Large intestine (tissue), 3 donors: Measurements from ENCODE around the gene PRND. TPM values are rescaled to one million over a fixed set of nuclear protein-coding genes. Genes with fewer than 3 reads are reported as not detected.
A peak's percentile ranks its signal among the peaks of the same experiment; 100 is the strongest.
"Not testable (repeated sequence)": the region's sequence is repeated elsewhere in the genome, so short reads cannot be mapped to it uniquely, and the experiment has no call there.

ENCODE experiments used
- DNase-seq, 2 donors: peaks; one replicate each; pipeline versions ENCODE4 v3.0.0 to v3.0.0-alpha.2; 2013
- H3K27ac ChIP-seq: one replicate; pipeline ENCODE4 v1.5.1; 2013; ENCODE audit warnings: low read length
- H3K27me3 ChIP-seq: 2 replicates; pipeline ENCODE4 v1.6.1; 2013; ENCODE audit warnings: low read length; ENCODE audit not compliant: control insufficient read depth, insufficient read depth
- H3K36me3 ChIP-seq: 2 replicates; pipeline ENCODE4 v1.6.1; 2013; ENCODE audit warnings: low read length; ENCODE audit not compliant: control insufficient read depth, insufficient read depth
- H3K4me1 ChIP-seq: one replicate; pipeline ENCODE4 v1.6.1; 2013; ENCODE audit warnings: low read length; ENCODE audit not compliant: control insufficient read depth, insufficient read depth
- H3K4me3 ChIP-seq: one replicate; pipeline ENCODE4 v1.5.1; 2013; ENCODE audit warnings: low read length
- H3K9me3 ChIP-seq: one replicate; pipeline ENCODE4 v1.6.1; 2013; ENCODE audit warnings: mild to moderate bottlenecking, low read depth, low read length, moderate library complexity; ENCODE audit not compliant: control insufficient read depth
- WGBS: methylation state at CpG from one replicate; pipeline ENCODE4 v1.1.5; 2013; ENCODE audit warnings: low lambda C conversion rate; ENCODE audit not compliant: insufficient coverage; 5-methylcytosine and 5-hydroxymethylcytosine counted together
- polyA plus RNA-seq: library from polyadenylated mRNA; unstranded; fragments of 120-200 nt; gene quantifications from one replicate; pipeline ENCODE4 v1.2.1, GENCODE V29; 2013

PRND gene
- polyA plus RNA-seq, 1 donor: 4.2 TPM

DNA sequence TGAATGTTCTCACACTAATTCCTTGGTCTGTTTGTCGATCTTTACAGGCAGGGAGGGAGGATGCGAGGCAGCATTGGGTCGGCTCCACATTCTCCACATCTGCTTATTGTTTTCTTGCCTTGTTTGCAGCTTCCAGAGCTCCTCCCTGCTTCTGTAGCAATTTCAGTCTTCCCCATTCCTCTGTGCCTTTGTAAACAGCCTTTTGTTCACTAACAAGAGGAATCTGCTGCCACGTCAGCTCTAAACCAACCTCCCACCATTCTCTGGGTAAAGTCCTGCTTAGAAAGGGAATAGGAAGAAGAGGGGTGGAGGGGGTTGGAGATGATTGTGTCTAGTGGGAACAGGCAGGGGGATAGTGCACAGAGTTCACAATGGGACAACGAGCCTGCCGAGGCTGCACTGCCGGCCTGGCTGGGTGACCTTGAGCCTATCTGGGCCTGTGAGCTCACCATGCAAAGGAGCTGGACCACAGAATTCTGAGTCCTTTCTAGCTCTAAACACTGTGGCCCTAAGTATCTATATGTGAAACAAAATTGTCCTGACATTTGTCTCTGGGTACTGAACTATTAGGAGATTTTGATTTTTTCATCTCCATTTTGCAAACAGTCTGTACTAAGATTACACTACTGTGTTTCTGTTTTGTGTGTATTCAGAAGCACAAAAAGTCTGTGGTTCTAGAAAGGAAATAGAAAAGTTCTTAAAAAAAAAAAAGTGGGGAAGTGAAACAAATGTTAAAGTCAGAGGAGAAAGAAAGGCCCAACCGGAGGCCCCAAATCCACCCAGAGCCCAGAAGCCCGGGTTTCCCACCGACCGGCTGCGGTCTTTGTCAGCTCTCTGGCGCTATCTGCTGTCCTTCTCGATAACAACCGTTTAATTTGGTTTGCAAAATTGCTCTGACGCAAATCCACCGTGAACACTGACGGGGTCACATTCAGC is 1.4 kb upstream of the PRND start:
- Histone ChIP-seq H3K4me1 (no peaks in the 10 kb centered on the region), H3K4me3 (no peak overlapping the region), H3K27ac (no peak overlapping the region), H3K9me3 (no peaks in the 10 kb centered on the region), H3K36me3 (no peaks in the 10 kb centered on the region), H3K27me3 (peaks cover 10% of the 10 kb centered on the region)
- WGBS: no CpG with 5 or more reads among the region's 18 CpGs
- DNase-seq: peak; percentile 51

DNA sequence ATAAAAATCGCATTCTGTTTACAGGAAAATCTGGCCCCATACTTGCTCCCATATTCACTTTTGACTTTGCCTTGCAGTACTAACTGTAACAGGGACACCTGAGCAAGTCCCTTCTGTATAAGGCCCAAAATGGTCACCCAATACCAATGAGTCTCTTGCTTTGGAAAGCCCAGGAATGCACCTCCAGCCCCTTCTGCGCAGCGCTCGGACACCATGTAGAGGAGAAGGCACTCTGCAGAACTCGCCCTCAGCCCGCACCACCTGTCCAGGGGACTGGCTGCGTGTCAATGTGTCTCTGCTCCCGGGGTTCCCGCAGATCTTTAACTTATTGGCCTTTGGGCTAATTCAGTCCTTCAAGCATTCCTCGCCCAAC is 746 bp upstream of the PRND start:
- Histone ChIP-seq H3K9me3 (no peaks in the 10 kb centered on the region), H3K27ac (no peak overlapping the region), H3K36me3 (no peaks in the 10 kb centered on the region), H3K4me3 (no peak overlapping the region), H3K27me3 (peaks cover 8% of the 10 kb centered on the region), H3K4me1 (no peaks in the 10 kb centered on the region)
- WGBS: no CpG with 5 or more reads among the region's 10 CpGs
- DNase-seq: no peak

DNA sequence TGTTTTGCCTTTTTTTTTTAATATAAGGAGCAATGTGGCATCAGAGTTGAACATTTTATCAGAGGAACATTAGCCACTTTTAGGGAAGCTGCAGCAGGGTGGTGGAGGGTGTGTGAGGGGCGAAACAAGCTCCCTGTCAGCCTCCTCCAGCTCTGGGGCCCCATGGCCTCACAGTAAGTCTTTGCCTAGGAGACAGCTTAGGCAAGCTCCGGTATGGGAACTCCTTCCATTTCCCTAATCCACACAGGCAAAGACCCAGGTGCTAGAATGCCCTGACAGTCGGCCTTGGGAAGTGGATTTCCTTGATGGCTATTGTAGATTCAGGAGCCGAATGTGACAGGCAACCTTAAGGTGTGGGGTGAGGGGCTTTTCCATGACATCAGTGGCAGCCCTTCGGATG is 862 bp downstream of the PRND start:
- Histone ChIP-seq H3K36me3 (no peaks in the 10 kb centered on the region), H3K27ac (no peak overlapping the region), H3K9me3 (no peaks in the 10 kb centered on the region), H3K27me3 (peaks cover 8% of the 10 kb centered on the region), H3K4me3 (no peak overlapping the region), H3K4me1 (no peaks in the 10 kb centered on the region)
- DNase-seq: no peak
- WGBS: no CpG with 5 or more reads among the region's 5 CpGs

DNA sequence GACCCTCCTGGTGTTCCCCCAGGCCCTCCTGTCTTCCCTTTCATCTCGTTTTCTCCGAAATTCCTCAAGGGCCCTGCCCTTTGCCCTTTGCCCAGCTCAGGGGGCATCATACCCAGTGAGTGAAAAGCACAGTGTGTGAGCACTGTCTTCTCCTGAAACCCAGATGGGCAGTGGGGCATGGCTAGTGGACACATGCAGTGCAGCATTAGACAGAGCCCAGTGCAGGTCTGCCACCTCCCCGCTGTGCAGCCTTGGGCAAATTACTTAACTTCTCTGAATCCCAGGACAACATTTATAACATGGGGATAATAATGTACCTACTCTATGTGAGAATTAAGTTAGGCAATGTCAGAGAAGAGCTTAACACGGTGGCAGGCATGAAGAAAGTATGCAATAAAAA is 1.3 kb downstream of the PRND start:
- no CpG with 5 or more reads among the region's 4 CpGs for WGBS
- Histone ChIP-seq H3K27me3 (peaks cover 8% of the 10 kb centered on the region), H3K4me3 (no peak overlapping the region), H3K4me1 (no peaks in the 10 kb centered on the region), H3K9me3 (no peaks in the 10 kb centered on the region), H3K36me3 (no peaks in the 10 kb centered on the region), H3K27ac (no peak overlapping the region)
- DNase-seq: no peak

DNA sequence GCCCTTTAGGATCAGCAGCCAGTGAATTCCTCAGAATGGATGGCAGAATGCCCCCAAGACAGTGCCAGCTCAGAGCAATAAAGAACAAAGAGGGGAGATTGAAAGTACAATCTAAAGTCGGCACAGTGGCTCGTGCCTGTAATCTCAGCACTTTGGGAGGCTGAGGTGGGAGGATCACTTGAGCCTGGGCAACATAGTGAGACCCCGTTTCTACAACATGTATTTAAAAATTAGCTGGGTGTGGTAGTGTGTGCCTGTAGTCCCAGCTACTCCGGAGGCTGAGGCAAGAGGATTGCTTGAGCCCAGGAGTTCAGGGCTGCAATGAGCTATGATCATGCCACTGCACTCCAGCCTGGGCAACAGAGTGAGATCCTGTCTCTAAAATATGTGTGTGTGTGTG is 1.8 kb downstream of the PRND start:
- H3K27me3 ChIP-seq, H3K27ac ChIP-seq, DNase-seq, H3K36me3 ChIP-seq, H3K4me3 ChIP-seq, H3K9me3 ChIP-seq, H3K4me1 ChIP-seq: not testable (repeated sequence)
- WGBS: no CpG with 5 or more reads among the region's 4 CpGs

DNA sequence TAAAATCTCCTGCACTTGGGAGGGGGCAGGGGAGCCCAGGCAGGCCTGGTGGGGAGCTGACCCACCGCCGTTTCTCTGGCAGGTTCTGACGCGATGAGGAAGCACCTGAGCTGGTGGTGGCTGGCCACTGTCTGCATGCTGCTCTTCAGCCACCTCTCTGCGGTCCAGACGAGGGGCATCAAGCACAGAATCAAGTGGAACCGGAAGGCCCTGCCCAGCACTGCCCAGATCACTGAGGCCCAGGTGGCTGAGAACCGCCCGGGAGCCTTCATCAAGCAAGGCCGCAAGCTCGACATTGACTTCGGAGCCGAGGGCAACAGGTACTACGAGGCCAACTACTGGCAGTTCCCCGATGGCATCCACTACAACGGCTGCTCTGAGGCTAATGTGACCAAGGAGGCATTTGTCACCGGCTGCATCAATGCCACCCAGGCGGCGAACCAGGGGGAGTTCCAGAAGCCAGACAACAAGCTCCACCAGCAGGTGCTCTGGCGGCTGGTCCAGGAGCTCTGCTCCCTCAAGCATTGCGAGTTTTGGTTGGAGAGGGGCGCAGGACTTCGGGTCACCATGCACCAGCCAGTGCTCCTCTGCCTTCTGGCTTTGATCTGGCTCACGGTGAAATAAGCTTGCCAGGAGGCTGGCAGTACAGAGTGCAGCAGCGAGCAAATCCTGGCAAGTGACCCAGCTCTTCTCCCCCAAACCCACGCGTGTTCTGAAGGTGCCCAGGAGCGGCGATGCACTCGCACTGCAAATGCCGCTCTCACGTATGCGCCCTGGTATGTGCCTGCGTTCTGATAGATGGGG is 3.0 kb downstream of the PRND start:
- WGBS: no CpG with 5 or more reads among the region's 34 CpGs
- Histone ChIP-seq H3K27ac (no peak overlapping the region), H3K9me3 (no peaks in the 10 kb centered on the region), H3K36me3 (no peaks in the 10 kb centered on the region), H3K27me3 (peaks cover 8% of the 10 kb centered on the region), H3K4me1 (no peaks in the 10 kb centered on the region), H3K4me3 (no peak overlapping the region)
- DNase-seq: no peak

DNA sequence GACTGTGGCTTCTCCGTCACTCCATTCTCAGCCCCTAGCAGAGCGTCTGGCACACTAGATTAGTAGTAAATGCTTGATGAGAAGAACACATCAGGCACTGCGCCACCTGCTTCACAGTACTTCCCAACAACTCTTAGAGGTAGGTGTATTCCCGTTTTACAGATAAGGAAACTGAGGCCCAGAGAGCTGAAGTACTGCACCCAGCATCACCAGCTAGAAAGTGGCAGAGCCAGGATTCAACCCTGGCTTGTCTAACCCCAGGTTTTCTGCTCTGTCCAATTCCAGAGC is 3.5 kb downstream of the PRND start:
- H3K27me3 ChIP-seq: peaks cover 11% of the 10 kb centered on the region
- no peak for DNase-seq
- H3K36me3 ChIP-seq: no peaks in the 10 kb centered on the region
- no CpG with 5 or more reads among the region's 4 CpGs for WGBS
- no peak overlapping the region for H3K27ac ChIP-seq
- H3K4me1 ChIP-seq: no peaks in the 10 kb centered on the region
- H3K9me3 ChIP-seq: no peaks in the 10 kb centered on the region
- no peak overlapping the region for H3K4me3 ChIP-seq

DNA sequence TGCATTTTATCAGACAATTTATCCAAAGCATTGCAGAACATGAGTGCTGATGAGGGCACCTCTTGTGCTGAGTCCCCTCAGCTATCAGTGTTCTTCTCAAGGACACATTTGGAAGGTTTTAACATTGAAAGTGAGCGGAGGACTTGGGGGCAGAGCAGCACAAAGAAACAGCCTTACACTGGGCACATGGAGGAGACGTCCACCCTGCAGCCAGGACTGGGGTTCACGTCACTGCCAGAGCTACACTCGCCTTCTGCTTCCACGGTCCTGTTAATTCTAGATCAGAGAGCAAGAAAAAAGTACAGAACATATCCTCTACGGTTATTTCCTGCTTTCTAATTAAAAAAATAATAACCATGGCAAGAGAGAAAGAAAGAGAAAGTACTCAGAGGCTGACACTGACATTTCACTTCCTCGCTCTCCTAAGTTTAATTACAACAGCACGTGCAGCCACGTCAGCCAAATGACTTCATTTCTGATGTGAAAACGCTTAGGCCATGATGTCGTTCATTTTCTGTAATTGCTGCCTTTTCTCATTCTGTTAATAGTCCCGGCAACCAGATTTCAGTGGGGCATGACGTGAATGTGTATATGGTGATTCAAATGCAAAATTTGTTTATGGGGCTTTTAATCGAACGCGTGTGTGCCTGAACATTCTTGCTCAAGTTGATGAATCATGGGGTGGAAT is 5.1 kb downstream of the PRND start:
- H3K4me3 ChIP-seq: no peak overlapping the region

DNA sequence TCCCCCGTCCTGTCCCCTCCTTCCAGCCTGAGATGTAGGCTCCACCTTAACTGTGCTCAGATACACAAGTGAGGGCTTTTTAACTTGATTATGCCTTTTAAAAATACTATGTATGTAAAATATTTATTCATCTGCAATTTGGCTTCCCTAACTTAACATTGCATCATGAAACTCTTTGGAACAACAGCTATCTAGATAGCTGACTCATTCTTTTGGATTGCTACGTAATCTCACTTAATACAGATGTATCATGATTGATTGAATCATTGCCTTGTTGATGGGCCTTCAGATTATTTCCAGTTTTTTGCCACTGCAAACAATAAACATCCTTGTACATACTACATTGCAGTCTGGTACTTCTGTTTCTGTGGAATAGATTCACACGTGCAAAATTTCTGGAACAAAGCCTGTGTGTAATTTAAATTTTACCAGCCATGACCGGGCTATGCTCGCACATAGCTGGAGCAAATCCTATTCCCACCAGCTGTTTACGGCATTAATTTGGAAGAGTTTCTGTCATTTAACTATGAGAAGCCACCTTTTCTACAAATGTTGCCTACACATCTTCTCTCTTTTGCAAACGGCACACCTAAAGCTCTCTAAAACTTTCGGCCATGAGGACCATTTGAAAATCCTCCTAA is 6.5 kb downstream of the PRND start:
- H3K4me1 ChIP-seq: no peaks in the 10 kb centered on the region
- no peak overlapping the region for H3K4me3 ChIP-seq
- no peak for DNase-seq
- H3K27me3 ChIP-seq: peaks cover 7% of the 10 kb centered on the region
- H3K27ac ChIP-seq: no peak overlapping the region
- WGBS: 92% methylated on average over 2 of the region's 8 CpGs
- no peaks in the 10 kb centered on the region for H3K9me3 ChIP-seq
- no peaks in the 10 kb centered on the region for H3K36me3 ChIP-seq

More for the DNA sequence above, 5.1 kb downstream of the PRND start:
- no peaks in the 10 kb centered on the region for H3K4me1 ChIP-seq
- no peaks in the 10 kb centered on the region for H3K36me3 ChIP-seq
- peak; percentile 20 to 31 for DNase-seq
- H3K9me3 ChIP-seq: no peaks in the 10 kb centered on the region
- no peak overlapping the region for H3K27ac ChIP-seq
- WGBS: 50% methylated on average over 1 of the region's 16 CpGs
- peaks cover 4% of the 10 kb centered on the region for H3K27me3 ChIP-seq

DNA sequence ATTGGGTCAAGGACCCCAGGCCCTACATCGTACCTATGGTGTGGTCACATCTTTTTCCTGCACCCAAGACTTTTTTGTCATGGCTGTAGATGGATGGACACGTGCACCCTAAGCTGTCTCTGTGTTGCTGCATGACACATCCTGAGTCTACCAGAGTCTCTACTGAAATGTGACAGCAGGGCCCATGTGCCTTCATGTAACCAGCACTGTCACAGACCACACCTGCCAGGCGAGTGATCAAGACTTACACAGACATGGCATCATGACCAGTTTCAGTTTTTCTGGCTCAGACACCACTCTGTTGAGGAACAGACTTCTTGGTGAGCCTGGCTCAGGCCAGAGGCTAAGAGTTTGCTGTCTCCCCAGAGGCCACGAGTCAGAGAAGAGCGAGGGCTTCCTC is 7.6 kb downstream of the PRND start:
- H3K9me3 ChIP-seq: no peaks in the 10 kb centered on the region
- WGBS: no CpG with 5 or more reads among the region's 5 CpGs
- DNase-seq: no peak

More for the DNA sequence above, 7.6 kb downstream of the PRND start:
- no peak overlapping the region for H3K4me3 ChIP-seq
- no peaks in the 10 kb centered on the region for H3K36me3 ChIP-seq
- no peaks in the 10 kb centered on the region for H3K4me1 ChIP-seq
- H3K27ac ChIP-seq: no peak overlapping the region
- H3K27me3 ChIP-seq: peaks cover 9% of the 10 kb centered on the region
